Endothelial cell of umbilical vein (primary cell): ENCODE data around the gene CCDC15. TPM values are rescaled to one million over a fixed set of nuclear protein-coding genes. Genes with fewer than 3 reads are reported as not detected.

Source experiments
- BruUV-seq: library from RNA; stranded (reverse); fragments of 400-500 nt; replicated peaks from 2 replicates; lab custom pipeline; 2021; lab: Mats Ljungman, UMichigan
- CTCF ChIA-PET: fragments of 300-600, 350-600 bp; sonication (Branson Sonifier 250); formaldehyde crosslinking; loops from one replicate; lab custom pipeline; 2021; ENCODE audit warnings: antibody characterized with exemption, inconsistent platforms; lab: Charles Lee
- POLR2A ChIA-PET: fragments of 300-600, 350-600 bp; sonication (Branson Sonifier 250); formaldehyde crosslinking; loops from one replicate; lab custom pipeline; 2021; ENCODE audit warnings: antibody characterized with exemption, inconsistent platforms; lab: Charles Lee
- DNase-seq: peaks from one replicate; pipeline ENCODE4 v3.0.0-alpha.2; 2011; ENCODE audit warnings: low read depth, low spot score
- FAIRE-seq: peaks from 2 replicates; lab custom pipeline; 2011; peaks lifted over from hg19 to GRCh38; lab: Jason Lieb, UNC
- H2AFZ ChIP-seq: 2 replicates; pipeline ENCODE4 v1.6.0; 2012; ENCODE audit warnings: low read depth, low read length, control low read depth, inconsistent platforms
- H3K27ac ChIP-seq: 2 replicates; pipeline ENCODE4 v1.5.1; 2011; ENCODE audit warnings: low read depth, mild to moderate bottlenecking, control low read depth, low read length, moderate library complexity; ENCODE audit not compliant: insufficient read depth
- H3K27me3 ChIP-seq, 2 experiments: 2 replicates each; pipeline versions ENCODE4 v1.6.0 to v1.6.1; 2011; ENCODE audit warnings: low read length in 2 of 2, mixed read lengths in 1 of 2; ENCODE audit not compliant: control insufficient read depth in 2 of 2, insufficient read depth in 2 of 2
- H3K36me3 ChIP-seq, 2 experiments: 2 replicates in 1 of 2; 3 replicates in 1 of 2; pipeline ENCODE4 v1.5.1; 2011; ENCODE audit warnings: low read length in 2 of 2, mild to moderate bottlenecking in 1 of 2, moderate library complexity in 1 of 2; ENCODE audit not compliant: control insufficient read depth in 2 of 2, insufficient read depth in 2 of 2; ENCODE audit errors: extremely low read depth in 1 of 2
- H3K4me1 ChIP-seq: 3 replicates; pipeline ENCODE4 v1.5.1; 2011; ENCODE audit warnings: mild to moderate bottlenecking, low read length; ENCODE audit not compliant: control insufficient read depth, insufficient read depth; ENCODE audit errors: extremely low read depth
- H3K4me2 ChIP-seq: 2 replicates; pipeline ENCODE4 v1.6.1; 2011; ENCODE audit warnings: low read length, control low read depth, mixed read lengths; ENCODE audit not compliant: insufficient read depth
- H3K4me3 ChIP-seq, 3 experiments: fragments of 200-600 bp in 1 of 3; sonication (generic), shearing (Covaris generic) in 1 of 3; replicated peaks in 1 of 3; 2 replicates each; pipeline ENCODE4 v1.5.1; 2011 to 2016; ENCODE audit warnings: control low read depth in 3 of 3, low read length in 3 of 3, mild to moderate bottlenecking in 2 of 3, inconsistent platforms in 1 of 3, low read depth in 1 of 3, moderate library complexity in 1 of 3; ENCODE audit not compliant: insufficient read depth in 1 of 3
- H3K79me2 ChIP-seq: 2 replicates; pipeline ENCODE4 v1.6.0; 2012; ENCODE audit warnings: low read length, inconsistent platforms; ENCODE audit not compliant: control insufficient read depth, insufficient read depth
- H3K9ac ChIP-seq: replicated peaks from 2 replicates; pipeline ENCODE3; 2011; ENCODE audit warnings: low read length, control low read depth; ENCODE audit not compliant: insufficient read depth; ENCODE audit errors: extremely low read depth
- H3K9me1 ChIP-seq: replicated peaks from 3 replicates; pipeline ENCODE4 v1.6.0; 2011; ENCODE audit warnings: mild to moderate bottlenecking, low read length; ENCODE audit not compliant: control insufficient read depth, insufficient read depth; ENCODE audit errors: extremely low read depth
- H3K9me3 ChIP-seq: replicated peaks from 2 replicates; pipeline ENCODE4 v1.5.1; 2012; ENCODE audit warnings: low read length, inconsistent platforms; ENCODE audit not compliant: control insufficient read depth, insufficient read depth
- H4K20me1 ChIP-seq: replicated peaks from 2 replicates; pipeline ENCODE3; 2011; ENCODE audit warnings: mild to moderate bottlenecking, low read length; ENCODE audit not compliant: control insufficient read depth, insufficient read depth; ENCODE audit errors: extremely low read depth
- EZH2 ChIP-seq: IDR thresholded peaks from 2 replicates; pipeline ENCODE4 v1.6.1; 2012; ENCODE audit warnings: borderline replicate concordance, low read depth, mild to moderate bottlenecking, moderate library complexity, low read length, inconsistent platforms; ENCODE audit not compliant: severe bottlenecking
- FOS ChIP-seq: IDR thresholded peaks from 2 replicates; pipeline ENCODE4 v1.6.1; 2011; ENCODE audit warnings: mild to moderate bottlenecking, low read length, moderate library complexity, borderline replicate concordance; ENCODE audit not compliant: insufficient read depth
- GATA2 ChIP-seq: IDR thresholded peaks from 2 replicates; pipeline ENCODE4 v1.7.0; 2011; ENCODE audit warnings: low read depth, mild to moderate bottlenecking, moderate library complexity, mixed read lengths, low read length; ENCODE audit not compliant: insufficient read length, insufficient read depth
- JUN ChIP-seq: IDR thresholded peaks from 2 replicates; pipeline ENCODE4 v1.6.1; 2011; ENCODE audit warnings: borderline replicate concordance, low read depth; ENCODE audit not compliant: insufficient read length, insufficient read depth
- MYC ChIP-seq: IDR thresholded peaks from one replicate; pipeline ENCODE4 v1.6.1; 2011; ENCODE audit warnings: mild to moderate bottlenecking, low read depth, low read length
- POLR2A ChIP-seq: IDR thresholded peaks from 2 replicates; pipeline ENCODE4 v1.6.1; 2012; ENCODE audit warnings: low read depth, mild to moderate bottlenecking, control low read depth, low read length
- POLR2AphosphoS5 ChIP-seq: IDR thresholded peaks from 2 replicates; pipeline ENCODE4 v1.6.1; 2012; ENCODE audit warnings: low read depth, mild to moderate bottlenecking, control low read depth, low read length, moderate library complexity; ENCODE audit not compliant: insufficient read depth
- dilution Hi-C: fragments of 300-500 bp; cut with MboI; formaldehyde crosslinking; loops from one replicate; pipeline ENCODE4 v1.15.0; 2019; ENCODE audit warnings: low sequenced_read_pairs; ENCODE audit not compliant: extremely low pct_ligation_motif_present
- intact Hi-C: fragments of 100-400 bp; cut with micrococcal nuclease; formaldehyde crosslinking; loops from one replicate; pipeline ENCODE4 v1.10.0; 2022
- polyA plus RNA-seq, 4 experiments: library from polyadenylated mRNA; depleted of rRNA in 3 of 4; stranded (reverse) in 3 of 4; unstranded in 1 of 4; fragments of >200 nt; gene quantifications; 2 replicates each; pipeline versions ENCODE4 v1.2.1 to v1.2.3, GENCODE V29; 2011 to 2012; ENCODE audit warnings: missing spikeins in 1 of 4
- total RNA-seq: library from RNA; stranded (reverse); gene quantifications from 2 replicates; pipeline ENCODE4 v1.2.3, GENCODE V29; 2021
- TF ChIP-seq, protein P1 (sequence below): IDR thresholded peaks from 2 replicates; pipeline ENCODE4 v1.6.1; 2011; ENCODE audit not compliant: insufficient read depth, insufficient read length
- TF ChIP-seq, protein P2 (sequence below), 2 donors: IDR thresholded peaks; 1 replicate in 1 of 2; 2 replicates in 1 of 2; pipeline ENCODE4 v1.5.1; 2011; ENCODE audit warnings: low read length in 2 of 2, mild to moderate bottlenecking in 2 of 2, moderate library complexity in 2 of 2, control low read depth in 1 of 2, inconsistent platforms in 1 of 2, low read depth in 1 of 2; ENCODE audit not compliant: insufficient read depth in 1 of 2; ENCODE audit errors: extremely low read depth in 1 of 2

CCDC15 gene
- total and polyA plus RNA-seq, 2 donors (not counting 3 experiments of a cell fraction or from before 2014, with no cell fraction given), result 0.75 to 3.8 TPM

DNA sequence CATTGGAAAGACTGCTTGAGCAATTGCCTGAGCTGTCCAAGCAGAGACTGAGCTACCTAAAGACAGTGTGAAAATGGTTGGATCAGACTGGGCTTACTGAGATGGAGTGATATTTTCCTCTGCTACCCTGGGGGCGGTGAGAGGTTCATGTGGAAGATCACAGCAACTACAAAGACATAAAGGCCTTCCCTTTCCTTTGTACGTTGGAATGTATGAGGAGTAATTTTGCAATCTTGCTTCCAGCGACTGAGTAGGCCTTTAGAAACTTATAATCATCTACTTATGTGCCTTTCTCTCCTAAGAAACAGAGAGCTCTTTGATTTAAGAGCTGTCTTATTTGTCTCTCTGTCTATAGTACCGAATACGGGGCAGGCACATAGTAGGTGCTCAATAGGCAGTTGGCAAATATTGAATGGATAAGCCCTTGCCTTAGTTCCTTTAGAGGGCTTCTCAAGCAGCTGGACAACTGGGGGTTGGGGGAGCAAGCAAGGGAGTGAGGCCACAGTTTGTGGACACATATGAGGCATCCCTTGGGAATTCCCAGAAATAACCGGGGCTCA lies 15.7 kb upstream of the CCDC15 start:
- Histone ChIP-seq H3K4me2 (no peak overlapping the region), H3K9ac (no peak overlapping the region), H3K27me3 (peaks cover 0 to 3% of the 10 kb centered on the region in 2 experiments), H3K36me3 (no peaks in the 10 kb centered on the region), H3K27ac (no peak overlapping the region), H2AFZ (no peak overlapping the region), H3K4me3 (no peak overlapping the region), H3K9me3 (no peaks in the 10 kb centered on the region), H3K79me2 (no peaks in the 10 kb centered on the region), H4K20me1 (no peaks in the 10 kb centered on the region), H3K4me1 (peaks cover 6% of the 10 kb centered on the region), H3K9me1 (no peaks in the 10 kb centered on the region)
- DNase-seq (no peak), FAIRE-seq (no peak)
- dilution Hi-C loops, result no loop called here
- POLR2A ChIA-PET, result no interaction called here
- intact Hi-C loops, result no loop called here
- no TSS peak for BruUV-seq
- TF ChIP-seq JUN (no peak), GATA2 (no peak), POLR2AphosphoS5 (no peak), FOS (no peak), POLR2A (no peak), EZH2 (no peak), MYC (no peak)
- TF ChIP-seq, protein P1, sequence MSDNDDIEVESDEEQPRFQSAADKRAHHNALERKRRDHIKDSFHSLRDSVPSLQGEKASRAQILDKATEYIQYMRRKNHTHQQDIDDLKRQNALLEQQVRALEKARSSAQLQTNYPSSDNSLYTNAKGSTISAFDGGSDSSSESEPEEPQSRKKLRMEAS, result no peak
- TF ChIP-seq, protein P2, sequence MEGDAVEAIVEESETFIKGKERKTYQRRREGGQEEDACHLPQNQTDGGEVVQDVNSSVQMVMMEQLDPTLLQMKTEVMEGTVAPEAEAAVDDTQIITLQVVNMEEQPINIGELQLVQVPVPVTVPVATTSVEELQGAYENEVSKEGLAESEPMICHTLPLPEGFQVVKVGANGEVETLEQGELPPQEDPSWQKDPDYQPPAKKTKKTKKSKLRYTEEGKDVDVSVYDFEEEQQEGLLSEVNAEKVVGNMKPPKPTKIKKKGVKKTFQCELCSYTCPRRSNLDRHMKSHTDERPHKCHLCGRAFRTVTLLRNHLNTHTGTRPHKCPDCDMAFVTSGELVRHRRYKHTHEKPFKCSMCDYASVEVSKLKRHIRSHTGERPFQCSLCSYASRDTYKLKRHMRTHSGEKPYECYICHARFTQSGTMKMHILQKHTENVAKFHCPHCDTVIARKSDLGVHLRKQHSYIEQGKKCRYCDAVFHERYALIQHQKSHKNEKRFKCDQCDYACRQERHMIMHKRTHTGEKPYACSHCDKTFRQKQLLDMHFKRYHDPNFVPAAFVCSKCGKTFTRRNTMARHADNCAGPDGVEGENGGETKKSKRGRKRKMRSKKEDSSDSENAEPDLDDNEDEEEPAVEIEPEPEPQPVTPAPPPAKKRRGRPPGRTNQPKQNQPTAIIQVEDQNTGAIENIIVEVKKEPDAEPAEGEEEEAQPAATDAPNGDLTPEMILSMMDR (IDR thresholded peaks at IDR 0.05; ENCODE audit: extremely low read depth in 1 of 2, insufficient read depth in 1 of 2, low read depth in 1 of 2, low read length in 2 of 2), result no peak
- CTCF ChIA-PET, result interaction anchor here (0.6 to 1.5 kb wide), 3 partner anchors 16 to 515 kb away, joined by 3 to 4 read pairs (median 3); partner anchors contain the start of gene CCDC15
